EH (cell line): ENCODE data around the gene SELENOT.

Source experiments
- DNase-seq: peaks from one replicate; pipeline ENCODE4 v3.0.0-alpha.2; 2015; ENCODE audit warnings: low read depth

Gene SELENOT

DNA sequence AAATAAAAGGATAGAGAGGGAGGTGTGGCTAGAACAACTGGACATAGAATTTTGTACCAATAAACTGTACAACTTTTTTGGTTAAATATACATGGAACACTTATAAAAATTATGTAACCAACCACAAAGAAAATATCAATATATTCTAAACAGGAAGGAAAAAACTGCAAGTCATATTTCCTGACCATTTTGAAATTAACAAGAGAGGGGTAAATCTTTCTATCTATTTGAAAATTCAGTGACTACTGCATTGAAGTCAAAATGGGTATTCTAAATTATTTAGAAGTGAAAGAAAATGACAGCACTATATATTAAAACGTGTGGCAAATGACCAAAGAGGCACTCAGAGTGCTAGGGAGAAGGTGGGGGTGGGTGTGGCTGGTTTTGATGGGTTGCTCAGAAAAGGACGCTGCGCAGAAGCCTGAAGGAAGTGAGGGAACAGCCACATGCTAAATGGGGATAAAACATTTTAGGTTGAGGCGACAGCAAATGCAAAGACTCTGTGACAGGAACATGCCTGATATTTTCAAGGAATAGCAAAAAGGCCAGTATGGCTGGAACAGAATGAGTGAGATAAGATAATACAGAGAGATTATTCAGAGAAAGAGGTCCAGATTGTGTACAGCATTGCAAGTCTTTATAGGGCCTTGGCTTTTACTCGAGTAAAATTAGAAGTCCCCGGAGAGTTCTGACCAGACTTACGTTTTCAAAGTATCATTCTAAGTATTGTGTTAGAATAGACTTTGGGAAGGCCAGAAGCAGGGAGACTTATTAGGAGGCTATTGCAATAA, 59.5 kb downstream of the SELENOT start:
- DNase-seq = no peak

GRCh38 chr3:150663461-150663860, 60.3 kb downstream of the SELENOT start:
- no peak for DNase-seq

GRCh38 chr3:150666167-150666566, 63.0 kb downstream of the SELENOT start:
- DNase-seq = no peak

GRCh38 chr3:150673966-150674365, 70.8 kb downstream of the SELENOT start:
- no peak for DNase-seq

DNA sequence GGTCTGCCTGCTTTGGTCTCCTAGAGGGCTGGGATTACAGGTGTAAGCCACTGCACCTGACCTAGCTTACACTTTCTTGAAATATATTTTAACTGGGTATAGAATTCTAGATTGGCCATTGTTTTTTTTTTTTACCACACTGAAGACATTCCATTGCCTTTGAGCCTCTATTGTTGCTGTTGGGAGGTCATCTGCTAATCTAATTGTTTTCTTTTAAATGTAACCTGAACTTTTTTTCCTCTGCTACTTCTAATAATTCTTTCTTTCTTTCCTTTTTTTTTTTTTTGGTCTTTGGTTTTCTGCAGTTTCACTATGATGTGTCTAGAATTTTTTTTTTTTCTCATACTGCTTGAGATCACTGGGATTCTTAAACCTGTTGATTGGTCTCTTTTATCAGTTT, 72.5 kb downstream of the SELENOT start:
- DNase-seq = no peak
